Embryonic facial prominence (tissue), 1 donor: ENCODE results near the gene RIC3.

ENCODE experiments used
- DNase-seq: peaks from one replicate; pipeline ENCODE4 v3.0.0-alpha.2; 2016; ENCODE audit errors: extremely low spot score

RIC3 gene

DNA sequence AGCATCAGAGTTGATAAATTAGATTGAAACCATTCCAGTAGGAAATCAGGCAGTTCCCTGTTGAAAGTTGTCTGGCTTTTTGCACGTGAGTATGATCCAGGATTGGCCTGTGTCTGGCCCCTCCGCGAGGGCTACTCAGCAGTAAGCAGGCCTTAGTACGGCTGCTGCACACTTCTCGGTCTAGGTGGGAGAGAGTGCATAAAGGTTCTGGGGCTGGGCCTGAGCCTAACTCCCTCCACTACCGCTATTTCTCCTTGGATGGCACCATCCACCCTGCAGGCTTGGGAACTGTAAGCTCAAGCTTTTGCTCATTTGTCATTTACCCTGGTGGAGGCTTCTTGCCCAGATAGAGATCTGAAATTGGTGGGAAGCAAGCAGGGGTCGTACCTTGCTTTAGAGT is 65.9 kb downstream of the RIC3 start:
- no peak for DNase-seq

DNA sequence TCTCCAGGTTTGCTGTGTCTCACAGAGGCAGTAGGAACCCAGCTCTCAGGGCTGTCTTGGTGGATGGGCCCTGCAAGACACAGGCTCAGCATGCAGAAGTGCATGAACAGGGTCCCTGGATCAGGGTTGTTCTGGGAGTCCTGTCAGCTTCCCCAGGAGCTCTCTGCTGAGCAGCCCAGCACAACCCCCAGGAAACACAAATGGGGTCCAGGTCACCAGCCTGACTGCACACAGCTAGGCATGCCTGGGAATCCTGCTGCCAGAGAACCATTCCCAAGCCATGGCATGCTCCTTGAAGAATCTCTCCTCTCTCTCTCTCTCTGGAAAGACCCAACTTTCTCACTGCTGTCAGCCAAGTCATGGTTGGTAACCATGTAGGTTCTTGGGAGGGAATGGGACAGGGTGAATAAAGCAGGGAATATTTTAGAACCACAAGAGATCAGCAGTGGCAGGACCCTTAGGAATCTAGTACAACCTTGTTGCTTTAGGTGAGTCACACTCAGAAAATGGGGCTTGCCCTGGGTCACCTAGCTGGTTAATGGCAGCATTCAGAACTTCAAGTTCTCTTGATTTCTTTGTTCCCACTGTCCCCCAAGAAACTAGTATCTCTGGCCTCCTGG is 66.4 kb downstream of the RIC3 start:
- DNase-seq, result no peak

DNA sequence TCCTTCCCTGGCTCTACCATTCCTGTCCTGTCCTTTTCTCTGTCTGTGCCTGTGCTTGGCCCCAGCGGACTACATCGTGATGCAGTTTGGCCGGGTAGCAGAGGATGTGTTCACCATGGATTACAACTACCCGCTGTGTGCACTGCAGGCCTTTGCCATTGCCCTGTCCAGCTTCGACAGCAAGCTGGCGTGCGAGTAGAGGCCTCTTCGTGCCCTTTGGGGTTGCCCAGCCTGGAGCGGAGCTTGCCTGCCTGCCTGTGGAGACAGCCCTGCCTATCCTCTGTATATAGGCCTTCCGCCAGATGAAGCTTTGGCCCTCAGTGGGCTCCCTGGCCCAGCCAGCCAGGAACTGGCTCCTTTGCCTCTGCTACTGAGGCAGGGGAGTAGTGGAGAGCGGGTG is 67.4 kb downstream of the RIC3 start:
- DNase-seq, result no peak

DNA sequence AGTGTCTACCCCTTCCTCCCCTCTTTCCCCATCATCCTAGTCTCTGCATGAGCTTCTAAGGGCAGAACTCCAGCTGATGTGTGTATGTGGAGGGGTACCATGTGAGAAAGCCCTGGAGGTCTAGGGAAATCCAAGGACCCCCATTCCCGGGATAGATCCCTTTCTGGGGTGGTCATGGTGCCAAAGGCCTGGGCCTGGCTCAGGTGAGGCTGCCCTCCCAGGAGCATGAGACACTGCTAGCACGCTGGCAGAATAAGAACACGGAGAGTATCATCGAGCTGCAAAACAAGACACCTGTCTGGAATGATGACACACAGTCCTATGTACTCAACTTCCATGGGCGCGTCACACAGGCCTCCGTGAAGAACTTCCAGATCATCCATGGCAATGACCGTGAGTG is 68.2 kb downstream of the RIC3 start:
- DNase-seq, result no peak

DNA sequence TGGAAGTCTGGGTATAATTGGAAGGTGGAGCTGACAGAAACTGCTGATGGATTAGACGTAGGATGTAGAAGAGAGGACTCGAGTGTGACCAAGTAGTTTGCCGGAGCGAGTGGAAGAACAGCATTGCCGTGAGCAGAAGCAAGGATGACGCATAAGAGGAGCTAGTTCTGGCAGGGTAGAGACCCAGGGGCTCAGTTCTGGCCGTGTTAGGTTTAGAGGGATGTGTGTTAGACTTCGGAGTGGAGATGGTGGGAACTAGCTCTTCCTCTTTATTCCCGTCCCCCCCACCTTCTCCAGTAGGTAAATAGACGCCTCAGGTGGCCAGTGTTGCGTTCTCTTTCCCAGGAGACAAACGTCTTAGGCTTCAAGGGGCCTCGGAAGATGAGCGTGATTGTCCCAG is 68.7 kb downstream of the RIC3 start:
- no peak for DNase-seq

DNA sequence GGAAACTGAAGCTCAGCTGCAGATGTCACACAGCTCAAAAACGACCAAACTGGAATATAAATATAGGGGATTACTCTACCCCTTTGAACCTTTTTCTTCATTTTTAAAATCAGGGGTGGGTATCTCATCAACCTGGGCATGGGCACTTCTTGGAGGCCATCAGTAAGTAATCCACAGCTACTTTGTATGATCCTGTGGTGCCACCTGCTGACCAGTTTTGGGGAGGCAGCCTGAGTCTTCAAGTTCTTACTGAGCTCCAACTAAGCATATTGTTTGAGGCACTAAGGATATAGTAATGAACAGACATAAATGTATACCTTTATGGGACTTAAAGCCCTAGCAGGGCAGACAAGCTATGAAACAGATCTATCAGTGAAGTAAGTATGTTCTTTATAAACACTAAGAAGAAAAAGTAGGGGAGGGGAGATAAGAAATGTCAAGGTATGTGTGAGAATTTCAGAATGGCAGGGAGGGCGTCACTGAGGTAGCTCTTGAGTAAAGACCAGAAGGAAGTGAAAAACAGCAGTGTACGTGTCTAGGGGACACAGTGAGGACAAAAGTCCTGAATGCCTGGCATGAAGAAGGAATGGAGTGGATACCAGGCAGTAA is 69.4 kb downstream of the RIC3 start:
- peak; percentile 30 for DNase-seq

DNA sequence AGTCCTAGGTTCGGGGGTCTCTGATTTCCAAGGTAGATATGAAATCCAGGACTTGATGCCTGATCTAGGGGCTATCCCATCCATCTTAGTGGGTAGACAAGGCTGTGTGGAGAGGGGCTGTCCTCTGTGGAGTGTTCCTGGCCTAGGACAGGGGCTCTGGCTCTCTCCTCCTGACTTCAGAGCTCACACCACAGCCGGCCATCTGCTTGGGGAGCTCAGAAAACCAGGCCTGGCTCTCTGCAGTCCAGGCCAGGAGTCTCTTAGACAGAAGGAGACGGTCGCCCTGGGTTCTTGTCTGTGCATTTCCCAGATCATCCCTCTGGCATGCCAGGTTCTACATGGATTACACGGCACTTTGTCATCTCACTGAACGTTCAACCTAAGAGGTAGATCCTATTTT is 69.9 kb downstream of the RIC3 start:
- DNase-seq, result no peak

DNA sequence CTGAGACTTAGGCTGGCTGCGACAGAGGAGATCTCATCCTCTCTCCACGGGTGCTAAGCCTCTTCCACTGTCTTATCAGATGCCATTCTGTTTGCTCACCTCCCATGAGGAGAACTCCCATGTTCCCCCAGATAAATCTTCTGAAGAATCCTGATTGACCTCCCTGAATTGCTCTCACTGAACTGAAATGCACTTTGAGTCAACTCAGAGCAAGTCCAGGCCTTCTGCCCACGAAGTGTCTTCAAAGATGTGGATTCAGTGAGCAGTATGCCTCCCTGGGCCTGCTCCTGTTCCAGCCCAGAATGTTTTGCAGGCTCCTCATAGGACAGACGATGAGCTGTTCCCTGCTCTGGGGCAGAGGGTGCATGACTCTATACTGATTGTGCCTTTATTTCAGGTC is 70.5 kb downstream of the RIC3 start:
- no peak for DNase-seq

DNA sequence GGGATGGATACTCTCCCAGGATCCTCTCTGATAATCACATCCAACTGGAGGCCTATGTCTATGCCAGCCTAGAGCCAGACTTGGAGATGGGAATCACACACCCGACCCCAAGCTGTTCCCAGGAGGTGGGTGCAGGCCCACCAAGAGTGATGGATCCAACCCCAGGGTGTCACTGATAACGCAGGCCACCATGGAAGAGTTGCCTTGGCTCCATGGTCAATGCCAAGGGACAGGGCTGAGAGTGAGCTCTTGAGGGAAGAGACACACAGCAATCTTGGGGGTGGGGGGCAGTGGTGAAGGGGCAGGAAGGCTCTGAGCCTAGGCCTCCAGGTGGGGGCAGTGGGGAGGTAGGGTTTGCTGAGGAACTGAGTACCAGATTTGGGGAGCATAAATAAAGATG is 70.9 kb downstream of the RIC3 start:
- DNase-seq, result no peak

DNA sequence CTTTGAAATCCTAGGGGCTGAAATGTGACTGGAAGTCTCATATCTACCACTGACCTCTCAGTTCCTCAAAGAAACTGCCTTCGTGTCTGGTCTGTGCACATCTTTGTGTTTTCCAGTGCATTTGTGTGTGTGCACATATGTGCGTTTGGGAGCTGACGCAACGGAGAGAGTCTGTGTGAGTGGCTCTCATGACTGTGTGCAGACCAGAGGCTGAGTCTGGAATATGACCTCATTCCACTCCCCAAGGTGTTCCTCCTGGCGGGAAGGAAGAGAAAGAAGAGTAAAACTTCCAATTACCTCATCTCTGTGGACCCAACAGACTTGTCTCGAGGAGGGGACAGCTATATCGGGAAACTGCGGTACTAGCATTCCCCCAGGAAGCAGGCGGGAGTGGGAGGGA is 71.4 kb downstream of the RIC3 start:
- DNase-seq, result no peak

DNA sequence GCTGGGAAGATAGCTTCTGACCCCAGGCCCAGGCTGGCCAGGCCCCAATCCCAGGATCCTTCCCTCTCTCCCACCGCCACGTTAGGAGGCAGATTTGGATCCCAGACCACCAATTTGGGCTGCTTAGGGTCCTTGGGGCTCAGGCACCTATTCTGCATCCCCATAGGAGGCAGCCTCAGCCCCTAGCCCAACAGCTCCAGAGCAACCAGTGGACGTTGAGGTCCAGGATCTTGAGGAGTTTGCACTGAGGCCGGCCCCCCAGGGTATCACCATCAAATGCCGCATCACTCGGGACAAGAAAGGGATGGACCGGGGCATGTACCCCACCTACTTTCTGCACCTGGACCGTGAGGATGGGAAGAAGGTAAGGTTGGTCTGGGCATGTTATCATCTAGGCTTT is 71.8 kb downstream of the RIC3 start:
- no peak for DNase-seq

DNA sequence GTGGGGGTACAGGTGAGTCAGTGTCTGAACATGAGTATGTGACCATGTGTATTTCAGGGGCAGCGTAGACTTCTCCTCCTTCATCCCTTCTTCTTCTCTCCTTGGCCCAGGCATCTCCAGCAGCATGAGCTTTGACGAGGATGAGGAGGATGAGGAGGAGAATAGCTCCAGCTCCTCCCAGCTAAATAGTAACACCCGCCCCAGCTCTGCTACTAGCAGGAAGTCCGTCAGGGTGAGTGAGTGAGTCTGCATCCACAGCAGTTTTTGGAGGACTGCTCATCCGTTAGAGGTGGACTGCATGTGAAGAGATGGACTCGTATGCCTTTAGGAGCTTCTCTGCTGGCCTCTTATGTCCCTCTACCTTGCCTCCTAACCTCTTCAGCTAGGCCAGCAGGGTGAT is 72.2 kb downstream of the RIC3 start:
- DNase-seq, result no peak

DNA sequence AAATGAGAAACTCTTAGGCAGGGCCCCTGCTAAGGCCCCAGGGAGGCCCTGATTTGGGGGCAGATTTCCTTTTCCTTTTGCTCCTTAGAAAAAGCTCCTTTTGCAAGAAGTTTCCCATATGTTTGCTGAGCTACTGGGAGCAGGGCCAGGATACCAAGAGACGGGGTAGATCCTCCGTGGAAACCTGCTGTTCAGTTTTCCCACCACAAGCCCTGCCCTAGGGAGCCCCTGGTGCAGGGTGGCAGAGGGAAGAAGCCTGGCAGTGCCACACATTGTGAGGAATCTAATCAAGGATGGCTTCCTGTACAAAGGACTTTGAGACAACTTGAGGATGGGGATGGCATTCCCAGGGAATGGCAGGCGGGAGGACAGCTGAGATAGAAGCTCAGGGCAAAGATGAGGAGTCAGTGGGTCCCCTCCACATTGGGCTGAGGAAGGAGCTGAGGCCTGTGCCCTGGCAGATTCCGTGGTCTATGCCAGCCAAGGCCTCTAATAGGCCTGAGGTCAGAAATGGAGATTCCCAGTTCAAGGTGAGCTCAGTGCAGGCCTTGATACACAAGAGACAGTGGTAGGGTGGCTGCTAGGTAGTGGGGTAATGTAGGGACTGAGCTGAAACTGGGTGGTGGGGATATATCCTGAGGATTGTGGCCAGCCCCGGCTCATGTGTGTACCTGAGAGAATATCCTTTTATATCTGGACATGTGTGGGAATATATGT is 72.9 kb downstream of the RIC3 start:
- no peak for DNase-seq

DNA sequence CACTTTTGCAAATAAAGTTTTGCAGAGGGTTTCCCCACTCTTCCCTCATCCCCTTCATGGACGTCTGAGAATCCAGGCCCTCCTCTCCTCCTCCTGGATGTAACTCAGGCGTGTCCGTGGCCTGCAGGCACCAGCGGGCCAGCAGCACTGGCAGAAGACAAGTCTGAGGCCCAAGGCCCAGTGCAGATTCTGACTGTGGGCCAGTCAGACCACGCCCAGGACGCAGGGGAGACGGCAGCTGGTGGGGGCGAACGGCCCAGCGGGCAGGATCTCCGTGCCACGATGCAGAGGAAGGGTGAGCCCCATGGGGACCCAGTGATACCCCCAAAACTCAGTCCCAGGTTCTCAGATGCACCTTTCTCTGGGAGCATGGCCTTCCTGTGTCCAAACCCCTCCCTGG is 73.5 kb downstream of the RIC3 start:
- DNase-seq, result no peak

DNA sequence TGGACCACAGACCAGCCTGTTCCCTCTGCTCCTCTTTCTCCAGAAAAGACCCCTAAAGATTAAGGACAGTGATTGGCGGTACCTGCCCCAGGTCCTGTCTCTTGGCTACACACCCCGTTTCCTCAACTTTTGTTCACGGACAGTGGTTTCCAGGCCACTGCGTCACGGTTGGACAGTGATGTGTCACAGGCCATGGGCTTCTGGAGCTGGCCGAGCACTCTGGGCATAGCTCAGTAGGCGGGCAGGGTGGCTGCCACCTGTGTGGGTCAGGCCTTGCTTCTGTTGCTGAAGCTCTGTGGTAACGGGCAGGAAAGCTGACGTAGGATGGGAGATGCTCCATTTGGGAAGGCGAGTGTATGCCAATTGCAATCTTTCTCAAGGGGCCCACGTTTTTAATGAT is 74.2 kb downstream of the RIC3 start:
- no peak for DNase-seq

DNA sequence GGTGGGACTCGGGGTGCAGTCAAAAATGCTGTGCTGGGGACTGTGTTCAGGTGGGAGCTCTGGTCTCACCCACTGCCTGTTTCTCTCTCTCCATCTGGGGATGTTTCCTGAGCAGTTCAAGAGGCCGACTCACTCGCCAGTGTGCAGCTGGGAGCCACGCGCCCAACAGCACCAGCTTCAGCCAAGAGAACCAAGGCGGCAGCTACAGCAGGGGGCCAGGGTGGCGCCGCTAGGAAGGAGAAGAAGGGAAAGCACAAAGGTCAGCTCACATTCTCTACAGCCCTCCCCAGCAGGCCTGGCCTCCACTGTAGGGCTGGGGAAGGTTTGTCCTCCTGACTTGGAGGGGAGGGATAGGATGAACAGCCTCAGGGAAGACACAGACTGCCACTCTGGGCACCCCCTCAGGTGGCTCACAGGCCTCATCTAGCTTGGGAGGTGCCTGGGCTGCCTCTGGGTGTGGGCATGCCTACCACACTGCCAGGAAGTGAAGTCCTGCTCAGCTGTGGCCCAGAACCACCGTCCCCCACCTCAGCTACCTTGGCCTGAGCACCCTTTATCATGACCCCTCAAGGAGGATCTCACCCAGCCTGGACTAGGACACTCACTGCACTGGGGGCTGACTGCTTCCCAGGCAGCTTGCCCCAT is 74.8 kb downstream of the RIC3 start:
- no peak for DNase-seq

DNA sequence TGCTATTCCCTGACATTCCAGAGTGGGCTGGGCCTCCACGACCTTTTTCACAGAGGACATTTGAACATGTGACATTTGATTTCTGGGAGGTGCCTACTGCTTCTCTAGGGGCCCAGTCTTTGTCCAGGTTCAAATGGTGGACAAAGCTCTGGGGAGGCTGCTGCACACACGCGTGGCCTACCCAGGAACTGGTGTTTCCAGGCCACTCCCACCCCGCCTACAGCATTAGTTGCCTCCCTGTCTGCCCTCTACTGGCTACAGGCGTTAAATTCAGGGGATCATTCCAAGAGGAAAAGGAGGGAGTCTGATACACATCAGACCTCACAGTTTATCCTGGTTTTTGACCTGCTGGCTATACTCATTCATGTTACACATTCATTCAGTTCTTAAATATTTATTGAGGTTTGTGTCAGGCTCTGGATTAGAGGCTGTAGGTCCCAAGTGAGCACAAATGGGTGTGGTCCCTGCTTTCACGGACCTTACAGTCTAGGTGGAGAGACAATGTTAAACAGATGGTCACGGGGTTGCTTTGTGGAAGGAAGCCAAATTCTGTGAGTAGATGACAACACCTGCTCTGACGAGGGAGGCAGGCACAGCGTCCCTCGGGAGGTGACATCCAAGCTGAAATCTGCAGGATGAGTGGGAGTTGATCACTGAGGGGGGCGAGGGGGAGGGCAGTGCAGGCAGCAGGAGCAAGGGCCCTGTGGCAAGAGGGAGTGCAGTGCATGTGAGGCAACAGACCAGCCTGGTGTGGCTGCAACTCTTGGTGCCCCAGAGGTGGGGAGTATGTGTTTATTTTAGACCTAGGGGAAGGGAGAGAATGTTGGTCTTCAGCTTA is 76.0 kb downstream of the RIC3 start:
- no peak for DNase-seq

DNA sequence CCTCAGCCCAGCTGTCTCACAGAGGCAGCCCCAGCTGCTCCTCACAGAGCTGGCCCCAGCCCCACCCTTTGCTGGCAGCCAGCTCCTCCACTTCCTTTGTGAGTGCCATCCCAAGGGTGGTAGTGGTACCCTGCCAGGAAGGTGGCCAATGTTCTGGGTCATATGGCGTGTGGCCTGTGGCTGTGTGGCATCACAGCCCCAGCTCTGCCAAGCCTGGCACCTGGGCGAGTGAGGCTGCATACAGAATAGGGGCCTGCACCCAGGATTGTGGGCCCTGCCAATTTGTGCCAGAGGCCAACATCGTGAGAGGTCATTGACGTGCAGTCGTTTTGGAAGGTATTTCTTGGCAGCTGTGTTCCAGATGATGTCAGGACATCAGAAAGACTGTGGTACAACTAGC is 77.1 kb downstream of the RIC3 start:
- no peak for DNase-seq

DNA sequence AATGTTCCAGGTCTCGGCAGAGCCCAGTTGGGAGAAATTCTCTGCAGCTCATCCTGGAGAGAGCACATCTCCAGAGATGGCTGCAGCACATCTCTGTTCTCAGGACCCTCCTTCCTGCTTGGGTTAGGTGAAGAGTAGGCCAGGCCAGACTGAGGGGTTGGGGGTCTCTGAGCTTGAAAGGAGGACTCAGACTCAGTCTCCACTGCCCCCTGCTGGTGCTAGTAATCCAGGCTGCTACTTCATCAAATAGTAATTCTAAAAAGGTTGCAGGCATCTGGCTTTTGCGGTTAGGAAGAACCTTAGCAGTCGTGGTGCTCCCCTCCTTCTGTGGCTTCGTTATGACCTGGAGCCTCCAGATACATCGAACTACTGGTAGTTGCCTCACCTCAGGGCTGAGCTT is 78.1 kb downstream of the RIC3 start:
- no peak for DNase-seq

DNA sequence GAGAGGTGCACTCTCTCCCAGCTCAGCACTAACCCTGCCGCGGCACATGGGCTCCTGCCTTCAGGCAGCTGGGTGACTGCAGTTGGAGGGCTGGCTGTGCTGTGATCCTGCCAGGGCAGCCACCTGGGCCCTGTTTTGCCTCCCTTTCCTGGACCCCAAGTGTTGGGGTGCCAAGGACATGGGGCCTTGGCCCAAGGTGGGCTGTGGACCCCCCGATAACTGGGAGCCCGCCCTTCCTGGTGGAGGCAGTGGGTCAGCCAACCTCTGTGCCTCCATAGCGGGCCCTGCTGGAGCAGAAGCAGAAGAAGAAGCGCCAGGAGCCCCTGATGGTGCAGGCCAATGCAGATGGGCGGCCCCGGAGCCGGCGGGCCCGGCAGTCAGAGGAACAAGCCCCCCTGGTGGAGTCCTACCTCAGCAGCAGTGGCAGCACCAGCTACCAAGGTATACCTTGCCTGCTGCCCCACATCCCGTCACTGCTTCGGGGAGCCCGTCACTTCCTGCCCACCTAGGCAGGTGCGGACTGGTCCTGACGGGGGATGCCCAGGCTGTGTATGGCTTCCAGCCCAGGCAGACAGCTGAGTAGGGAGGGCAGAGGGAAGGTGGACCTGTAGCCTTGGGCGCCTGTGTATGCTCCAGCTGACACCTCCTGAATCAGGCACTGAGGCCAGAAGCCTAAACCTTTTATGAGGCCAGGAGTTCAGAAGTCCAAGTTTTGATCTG is 78.9 kb downstream of the RIC3 start:
- DNase-seq, result no peak

DNA sequence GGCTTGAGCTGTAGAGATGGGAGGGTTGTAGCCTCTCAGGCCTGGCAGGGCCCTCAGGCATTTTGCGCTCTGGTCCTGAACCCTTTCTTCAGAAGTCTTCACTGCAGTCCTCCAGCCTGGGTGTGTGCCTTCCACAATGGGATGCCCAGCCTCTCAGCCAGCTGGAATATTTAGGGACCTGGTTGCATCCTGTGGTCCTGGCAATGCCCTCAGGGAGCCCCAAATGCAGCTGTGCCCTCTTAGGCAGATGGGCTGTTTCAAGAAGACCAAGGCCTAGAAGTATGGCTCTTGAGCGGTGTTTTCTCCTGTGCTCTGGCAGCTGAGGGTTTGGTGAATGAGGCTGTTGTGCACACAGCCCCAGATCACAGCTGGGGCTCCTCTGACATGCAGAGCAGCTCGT is 81.1 kb downstream of the RIC3 start:
- DNase-seq, result no peak
